Vagina (tissue), 2 donors: ENCODE measurements around the gene CNTROB.

ENCODE experiments used
- CTCF ChIP-seq, 3 experiments: fragments of 450-650 bp in 2 of 3; fragments of 200-600 bp in 1 of 3; sonication (generic) in 1 of 3; IDR thresholded peaks; one replicate each; pipeline ENCODE4 v1.5.1; 2017 to 2019; ENCODE audit warnings: antibody characterized with exemption in 3 of 3, mild to moderate bottlenecking in 2 of 3, moderate library complexity in 2 of 3
- POLR2A ChIP-seq, 2 donors: fragments of 450-650 bp; IDR thresholded peaks; one replicate each; pipeline ENCODE4 v1.6.1; 2017; ENCODE audit warnings: antibody characterized with exemption in 2 of 2, mild to moderate bottlenecking in 2 of 2, moderate library complexity in 2 of 2

- TF ChIP-seq POLR2A (IDR thresholded peaks at IDR 0.05), result no peak
- TF ChIP-seq CTCF (IDR thresholded peaks at IDR 0.05), result no peak
Observed at GRCh38 chr17:7886227-7887037, 45.6 kb upstream of the CNTROB start.
